ENCODE measurements around the gene GRIP1. TPM values are rescaled to one million over a fixed set of nuclear protein-coding genes. Genes with fewer than 3 reads are reported as not detected.

GRIP1 gene
- total and polyA plus RNA-seq, 2 of the 4 experiments (the other 2 are of a cell fraction): under 0.01 to 0.07 TPM

- intact Hi-C loops (cut with micrococcal nuclease): no loop called here
- H3K36me3 ChIP-seq (ENCODE audit: control insufficient read depth, insufficient read depth, low read length): no peaks in the 10 kb centered on the region
- no peak overlapping the region for H3K27ac ChIP-seq (ENCODE audit: insufficient read depth, low read length)
- H3K79me1 ChIP-seq (ENCODE audit: low read depth in 1 of 2, low read length in 2 of 2): no peaks in the 10 kb centered on the region
- dilution Hi-C loops (cut with HindIII; ENCODE audit: low sequenced_read_pairs, unreplicated experiment): no loop called here
- no peak overlapping the region for H3K4me3 ChIP-seq (ENCODE audit: insufficient read depth, low read depth, low read length)
- no peak overlapping the region for H2AK5ac ChIP-seq (ENCODE audit: low read depth, low read length)
- ChIA-PET CTCF (no interaction called here), POLR2A (ENCODE audit: unreplicated experiment) (no interaction called here)
- no peaks in the 10 kb centered on the region for H3K9me1 ChIP-seq (ENCODE audit: insufficient read depth, low read length)
- H4K20me1 ChIP-seq (ENCODE audit: insufficient read depth, low read length): no peaks in the 10 kb centered on the region
- H2AK9ac ChIP-seq (replicated peaks; ENCODE audit: low read depth, low read length, poor library complexity): no peak overlapping the region
- H3K9me3 ChIP-seq (ENCODE audit: control insufficient read depth, insufficient read depth, low read length): no peaks in the 10 kb centered on the region
- H2BK20ac ChIP-seq (ENCODE audit: low read depth, low read length): no peak overlapping the region
- no peak overlapping the region for H4K8ac ChIP-seq (ENCODE audit: low read depth in 2 of 2, low read length in 2 of 2)
- H3K23ac ChIP-seq (ENCODE audit: low read depth, low read length): no peak overlapping the region
- no peak overlapping the region for H2BK120ac ChIP-seq (ENCODE audit: low read depth, low read length)
- H3K18ac ChIP-seq (ENCODE audit: low read depth, low read length): no peak overlapping the region
- no peak overlapping the region for H2BK15ac ChIP-seq (ENCODE audit: low read depth, low read length)
- DNase-seq (no peak), ATAC-seq (ENCODE audit: low read depth) (no peak)
- no TSS peak for BruUV-seq (replicated peaks)
- H2AFZ ChIP-seq (replicated peaks; ENCODE audit: low read length, poor library complexity): no peak overlapping the region
- H3K9ac ChIP-seq (ENCODE audit: low read depth, low read length): no peak overlapping the region
- no peak overlapping the region for H2BK5ac ChIP-seq (ENCODE audit: low read depth, low read length, poor library complexity, severe bottlenecking)
- TF ChIP-seq SMC3 (IDR thresholded peaks at IDR 0.05; ENCODE audit: low read depth, low read length) (no peak), CEBPB (IDR thresholded peaks at IDR 0.05; ENCODE audit: low read depth, low read length) (no peak), ELK1 (IDR thresholded peaks at IDR 0.05; ENCODE audit: borderline replicate concordance, low read depth, low read length) (no peak), USF2 (IDR thresholded peaks at IDR 0.05; ENCODE audit: low read depth, low read length) (no peak), MAFK (IDR thresholded peaks at IDR 0.05; ENCODE audit: low read depth, low read length) (no peak), CTCF (conservative IDR thresholded peaks at IDR 0.05; ENCODE audit: low read depth, low read length) (no peak), BHLHE40 (IDR thresholded peaks at IDR 0.05; ENCODE audit: low read depth, low read length) (no peak), RFX5 (IDR thresholded peaks at IDR 0.05; ENCODE audit: low read depth, low read length) (no peak), POLR2A (IDR thresholded peaks at IDR 0.05; ENCODE audit: low read depth, low read length) (no peak), FOS (IDR thresholded peaks at IDR 0.05; ENCODE audit: low read depth, low read length) (no peak), MXI1 (IDR thresholded peaks at IDR 0.05; ENCODE audit: borderline replicate concordance, low read depth, low read length) (no peak), RAD21 (IDR thresholded peaks at IDR 0.05; ENCODE audit: low read length) (no peak)
- H3K4me1 ChIP-seq (ENCODE audit: control insufficient read depth, insufficient read depth, low read length): no peaks in the 10 kb centered on the region
- H3K4ac ChIP-seq (ENCODE audit: low read depth, low read length): no peak overlapping the region
- in situ Hi-C loops (cut with MboI; ENCODE audit: low sequenced_read_pairs): no loop called here
- H3K14ac ChIP-seq (replicated peaks; ENCODE audit: low read depth, low read length): no peak overlapping the region
- H4K5ac ChIP-seq (ENCODE audit: low read depth, low read length): no peak overlapping the region
- H3K27me3 ChIP-seq (ENCODE audit: control insufficient read depth, insufficient read depth, low read length): no peaks in the 10 kb centered on the region
- WGBS, 2 experiments (ENCODE audit: extremely low coverage in 2 of 2, insufficient read length in 1 of 2): no CpG with 5 or more reads among the region's 6 CpGs
- no peak overlapping the region for H3K4me2 ChIP-seq (ENCODE audit: low read depth, low read length)
- no peak overlapping the region for H4K91ac ChIP-seq (ENCODE audit: insufficient read depth, low read depth, low read length)
- no peak overlapping the region for H3K56ac ChIP-seq (ENCODE audit: extremely low read depth, insufficient read depth, low read length)
Observed at GRCh38 chr12:66392266-66392915, 286.5 kb downstream of the GRIP1 start.
